ENCODE results near the gene ARSK. TPM values are rescaled to one million over a fixed set of nuclear protein-coding genes. Genes with fewer than 3 reads are reported as not detected.

Gene ARSK
- total RNA-seq, 4 donors from 2014 or later: 11.0 to 19.9 (median 13.7) TPM

GRCh38 chr5:95530416-95530815, 24.5 kb upstream of the ARSK start:
- no peak overlapping the region for H3K27ac ChIP-seq
- H3K36me3 ChIP-seq: peaks cover 0 to 53% (median 5%) of the 10 kb centered on the region in 3 donors
- no peak overlapping the region for H3K4me3 ChIP-seq
- no peaks in the 10 kb centered on the region for H3K9me3 ChIP-seq
- H3K4me1 ChIP-seq: peaks cover 0 to 22% (median 3%) of the 10 kb centered on the region in 4 donors
- TF ChIP-seq CTCF (IDR thresholded peaks at IDR 0.05) (no peak), EP300 (IDR thresholded peaks at IDR 0.05) (no peak), POLR2A (IDR thresholded peaks at IDR 0.05) (no peak)
- no peaks in the 10 kb centered on the region for H3K27me3 ChIP-seq
- DNase-seq (ENCODE audit: low spot score in 2 of 2): no peak
- 92 to 94% methylated on average over 2 of the region's 2 CpGs for WGBS, 2 donors

- Histone ChIP-seq H3K27ac (no peak overlapping the region), H3K9me3 (no peaks in the 10 kb centered on the region), H3K4me3 (no peak overlapping the region), H3K36me3 (peaks cover 0 to 56% (median 5%) of the 10 kb centered on the region in 3 donors), H3K27me3 (no peaks in the 10 kb centered on the region), H3K4me1 (peaks cover 0 to 22% (median 3%) of the 10 kb centered on the region in 4 donors)
- TF ChIP-seq POLR2A (IDR thresholded peaks at IDR 0.05) (no peak), EP300 (IDR thresholded peaks at IDR 0.05) (no peak), CTCF (IDR thresholded peaks at IDR 0.05) (no peak)
- no peak for DNase-seq (ENCODE audit: low spot score in 2 of 2)
Observed at GRCh38 chr5:95531491-95531890, 23.4 kb upstream of the ARSK start.

GRCh38 chr5:95532415-95532814, 22.5 kb upstream of the ARSK start:
- Histone ChIP-seq H3K9me3 (no peaks in the 10 kb centered on the region), H3K4me1 (peaks cover 0 to 22% (median 3%) of the 10 kb centered on the region in 4 donors), H3K36me3 (peaks cover 0 to 52% (median 5%) of the 10 kb centered on the region in 3 donors), H3K27ac (peak overlapping the region in 2 of 4 donors; percentile 27 to 63), H3K27me3 (no peaks in the 10 kb centered on the region), H3K4me3 (no peak overlapping the region)
- WGBS, 2 donors: 80 to 86% methylated on average over 2 of the region's 2 CpGs
- TF ChIP-seq CTCF (IDR thresholded peaks at IDR 0.05) (no peak), POLR2A (IDR thresholded peaks at IDR 0.05) (no peak)
- DNase-seq (ENCODE audit: low spot score in 2 of 2): no peak

- peaks cover 0 to 47% (median 4%) of the 10 kb centered on the region in 3 donors for H3K36me3 ChIP-seq
- H3K4me1 ChIP-seq: peaks cover 0 to 22% (median 3%) of the 10 kb centered on the region in 4 donors
- DNase-seq (ENCODE audit: low spot score in 2 of 2): no peak
- H3K9me3 ChIP-seq: no peaks in the 10 kb centered on the region
- H3K4me3 ChIP-seq: no peak overlapping the region
- no peaks in the 10 kb centered on the region for H3K27me3 ChIP-seq
- peak overlapping the region in 2 of 4 donors; percentile 27 to 63 for H3K27ac ChIP-seq
- TF ChIP-seq EP300 (IDR thresholded peaks at IDR 0.05): no peak
- TF ChIP-seq CTCF (IDR thresholded peaks at IDR 0.05): no peak
- TF ChIP-seq POLR2A (IDR thresholded peaks at IDR 0.05): no peak
- WGBS, 2 donors: 19 to 42% methylated on average over 2 of the region's 2 CpGs
Observed at GRCh38 chr5:95533106-95533505, 21.8 kb upstream of the ARSK start.

- TF ChIP-seq EP300 (IDR thresholded peaks at IDR 0.05): no peak
- TF ChIP-seq CTCF (IDR thresholded peaks at IDR 0.05): no peak
- TF ChIP-seq POLR2A (IDR thresholded peaks at IDR 0.05): no peak
- H3K4me3 ChIP-seq: no peak overlapping the region
- no peaks in the 10 kb centered on the region for H3K27me3 ChIP-seq
- DNase-seq (ENCODE audit: low spot score in 2 of 2): no peak
- no peaks in the 10 kb centered on the region for H3K9me3 ChIP-seq
- peak overlapping the region in 2 of 4 donors; percentile 27 to 63 for H3K27ac ChIP-seq
- peaks cover 0 to 22% (median 3%) of the 10 kb centered on the region in 4 donors for H3K4me1 ChIP-seq
- peaks cover 0 to 43% (median 0%) of the 10 kb centered on the region in 3 donors for H3K36me3 ChIP-seq
Observed at GRCh38 chr5:95533761-95534160, 21.1 kb upstream of the ARSK start.

Measured in tibial nerve (tissue), 4 donors.